ENCODE data around the gene RICTOR.

The RICTOR gene

DNA sequence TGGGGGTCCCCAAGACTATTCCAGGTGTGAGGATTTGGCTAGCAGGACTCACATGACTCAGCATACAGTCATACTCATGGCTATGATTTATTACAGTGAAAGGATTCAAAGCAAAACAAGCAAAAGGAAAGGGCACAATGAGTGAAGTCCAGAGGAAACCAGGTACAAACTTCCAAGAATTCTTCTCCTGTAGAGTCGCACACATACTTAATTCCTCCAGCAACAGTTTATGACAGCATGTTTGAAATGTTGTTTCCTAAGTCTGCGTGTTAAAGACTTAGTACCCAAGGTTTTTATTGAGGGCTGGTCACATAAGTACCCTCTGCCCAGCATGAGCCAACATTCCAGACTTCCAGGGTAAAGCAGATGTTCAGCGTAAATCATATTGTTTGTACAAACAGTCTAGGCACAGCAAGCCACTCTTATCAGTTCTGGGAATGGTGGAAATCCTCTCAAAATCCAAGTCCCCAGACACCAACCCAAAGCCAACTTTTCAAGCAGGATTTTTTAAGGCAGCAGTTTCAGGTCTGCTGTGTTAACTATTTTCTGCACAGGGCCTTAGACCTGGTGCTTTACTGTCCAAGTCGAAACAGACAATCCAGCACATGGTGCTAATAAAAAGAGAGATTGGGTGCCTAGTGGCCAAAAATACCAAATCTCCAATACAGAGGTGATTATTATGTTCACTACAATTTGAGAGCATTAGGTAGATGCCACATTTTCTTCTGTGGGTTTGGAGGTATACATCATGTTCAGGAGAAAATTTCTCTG is 18.6 kb upstream of the RICTOR start:
- DNase-seq = no peak

DNA sequence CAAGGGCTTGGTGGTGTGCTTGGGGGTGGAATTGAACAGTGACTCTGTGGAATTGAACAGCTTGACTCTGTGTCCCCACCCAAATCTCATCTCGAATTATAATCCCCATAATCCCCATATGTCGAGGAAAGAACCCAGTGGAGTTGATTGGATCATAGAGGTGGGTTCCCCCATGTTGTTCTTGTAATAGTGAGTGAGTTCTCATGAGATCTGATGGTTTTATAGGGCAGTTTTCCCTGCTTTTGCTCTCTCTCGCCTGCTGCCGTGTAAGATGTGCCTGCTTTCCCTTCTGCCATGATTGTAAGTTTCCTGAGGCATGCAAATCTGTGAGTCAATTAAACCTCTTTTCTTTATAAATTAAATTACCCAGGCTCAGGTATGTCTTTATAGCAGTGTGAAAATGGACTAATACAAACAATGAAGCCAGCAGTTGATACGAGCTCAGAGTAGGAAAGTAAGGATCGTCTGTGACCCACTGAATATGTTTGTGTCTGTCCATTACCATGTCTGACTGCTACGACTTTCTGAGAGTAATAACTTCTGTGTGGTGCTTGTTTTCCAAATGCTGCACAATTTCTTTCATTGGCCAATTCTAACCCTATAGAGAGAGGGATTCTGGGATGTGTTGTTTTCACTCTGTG is 17.9 kb upstream of the RICTOR start:
- no peak for DNase-seq

DNA sequence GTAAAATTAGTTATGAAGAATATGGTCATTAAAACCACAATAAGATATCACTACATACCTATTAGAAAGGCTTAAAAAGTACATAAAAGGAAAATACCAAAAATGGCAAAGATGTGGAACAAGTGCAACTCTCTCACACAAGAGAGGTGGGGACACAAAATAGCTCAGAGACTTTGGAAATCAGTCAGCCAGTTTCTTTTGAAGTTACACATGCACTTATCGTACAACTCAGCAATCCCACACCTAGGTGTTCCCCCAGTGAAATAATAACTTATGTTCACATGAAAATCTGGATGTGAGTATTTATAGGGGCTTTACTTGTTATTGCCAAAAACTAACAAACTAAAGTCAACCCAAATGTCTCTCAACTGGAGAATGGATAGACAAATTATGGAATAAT is 9.8 kb upstream of the RICTOR start:
- DNase-seq = no peak

DNA sequence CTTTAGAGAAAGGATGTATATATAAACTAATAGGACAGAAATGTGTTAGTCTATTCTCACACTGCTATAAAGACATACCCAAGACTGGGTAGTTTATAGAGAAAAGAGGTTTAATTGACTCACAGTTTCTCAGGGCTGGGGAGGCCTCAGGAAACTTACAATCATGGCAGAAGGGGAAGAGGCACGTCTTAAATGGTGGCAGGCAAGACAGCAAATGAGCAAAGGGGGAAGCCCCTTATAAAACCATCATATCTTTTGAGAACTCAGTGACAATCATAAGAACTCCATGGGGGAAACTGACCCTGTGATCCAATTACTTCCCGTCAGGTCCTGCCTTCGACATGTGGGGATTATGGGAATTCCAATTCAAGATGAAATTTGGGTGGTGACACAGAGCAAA is 8.8 kb upstream of the RICTOR start:
- DNase-seq = no peak

DNA sequence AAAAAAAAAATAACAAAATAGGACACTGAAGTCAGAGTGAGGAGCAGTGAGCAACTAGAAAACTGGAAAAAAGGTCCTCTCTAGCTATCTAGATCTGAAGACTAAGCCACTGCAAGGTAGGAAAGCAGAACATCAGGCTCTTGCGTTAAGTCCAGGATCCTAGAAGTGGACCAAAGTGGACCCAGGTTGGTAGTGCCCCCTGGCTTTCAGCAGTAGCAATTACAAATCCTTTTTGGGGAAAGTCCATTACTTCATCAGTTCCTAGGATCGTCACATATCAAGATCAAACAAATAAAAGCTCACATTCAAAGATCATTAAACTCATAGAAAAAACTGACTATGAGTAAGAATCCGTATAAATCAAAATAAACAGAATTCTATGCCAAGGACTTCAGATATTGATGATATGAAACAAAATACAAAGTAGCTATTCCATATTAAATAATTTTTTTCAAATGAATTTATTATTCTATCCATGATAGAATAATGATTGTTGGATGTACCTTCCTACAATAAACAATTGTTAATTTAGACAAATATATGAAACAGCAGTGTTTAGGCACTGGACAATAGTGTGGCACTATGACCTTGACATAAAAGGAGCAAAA is 6.5 kb upstream of the RICTOR start:
- DNase-seq = no peak

DNA sequence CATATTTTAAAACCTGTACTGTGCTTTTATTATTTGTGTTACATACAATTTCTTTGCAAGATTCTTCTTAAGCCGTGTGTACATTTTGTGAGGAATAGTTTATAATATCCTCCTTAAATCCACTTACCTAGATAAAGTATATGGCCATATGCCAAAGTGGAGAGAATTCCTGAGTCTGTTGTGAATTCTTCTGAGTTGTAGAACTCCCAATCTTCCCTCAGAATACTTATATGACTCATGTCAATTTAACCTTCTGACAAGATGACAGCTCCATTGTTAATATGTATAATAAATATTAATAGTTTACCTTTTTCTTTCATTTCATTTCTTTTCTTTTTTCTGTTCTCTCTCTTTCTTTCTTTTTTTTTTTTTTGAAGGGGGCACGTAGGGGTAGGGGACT is 6.0 kb upstream of the RICTOR start:
- DNase-seq = no peak

DNA sequence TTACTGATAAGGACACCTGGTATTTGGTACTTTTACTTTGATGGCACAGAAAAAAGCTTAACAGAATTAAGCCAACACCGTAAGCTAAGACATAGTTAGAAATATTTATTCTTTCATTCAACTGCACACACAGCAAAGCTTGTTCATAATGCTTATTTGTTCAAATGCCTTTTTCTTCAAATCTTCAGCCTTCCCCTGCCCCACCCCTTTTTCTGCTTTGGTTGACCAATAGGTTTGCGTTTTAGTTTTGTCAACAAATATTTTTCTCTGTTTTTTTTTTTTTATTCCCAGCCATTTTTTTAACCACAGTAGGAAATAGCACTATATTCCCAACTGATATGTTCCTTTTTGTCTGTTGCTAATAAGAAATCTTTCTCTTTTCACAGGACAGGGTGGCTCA is 4.9 kb upstream of the RICTOR start:
- DNase-seq = no peak

DNA sequence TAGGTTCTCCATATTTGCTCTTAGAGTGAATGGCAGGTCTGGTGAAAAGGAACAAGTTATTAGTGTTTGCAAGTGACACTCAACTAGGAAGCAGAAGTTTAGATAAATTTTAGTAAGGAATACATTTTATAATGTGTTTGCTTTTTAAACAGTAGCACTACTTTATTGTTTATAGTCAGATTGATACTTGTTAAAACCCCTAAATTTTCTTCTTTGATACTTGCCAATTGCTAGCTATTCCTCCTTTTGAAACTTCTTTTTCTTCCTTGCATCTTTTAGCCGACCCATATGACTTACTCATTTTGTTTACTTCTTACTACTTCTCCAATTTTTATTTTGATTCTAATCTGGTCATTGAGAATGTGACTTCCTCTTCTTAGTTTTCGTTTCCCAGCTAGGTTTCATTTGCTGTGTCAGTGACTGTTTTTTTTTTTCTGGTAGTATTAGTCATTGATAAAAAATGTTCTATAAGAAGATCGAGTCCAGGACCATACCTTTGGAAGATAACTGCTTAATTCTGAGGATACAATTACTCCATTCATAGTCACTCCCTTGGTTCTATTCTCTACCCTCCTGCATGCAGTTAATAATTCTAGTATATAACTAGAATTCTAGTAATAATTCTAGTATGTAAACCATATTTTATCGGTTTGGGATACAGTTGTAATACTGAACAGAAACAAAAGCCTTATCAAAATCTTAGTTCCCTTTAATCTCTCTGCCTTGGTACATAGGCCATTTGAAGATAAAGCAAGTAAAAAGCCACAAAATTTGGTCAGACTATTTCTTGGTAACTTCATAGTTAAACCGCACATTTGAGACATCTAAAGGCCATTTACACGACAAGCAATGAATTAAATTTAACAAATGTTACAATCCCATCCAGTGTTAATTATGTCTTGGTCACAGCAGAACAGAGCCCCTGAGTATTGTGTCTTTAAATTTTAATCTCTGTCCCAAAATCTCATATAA is 2.8 kb upstream of the RICTOR start:
- no peak for DNase-seq

DNA sequence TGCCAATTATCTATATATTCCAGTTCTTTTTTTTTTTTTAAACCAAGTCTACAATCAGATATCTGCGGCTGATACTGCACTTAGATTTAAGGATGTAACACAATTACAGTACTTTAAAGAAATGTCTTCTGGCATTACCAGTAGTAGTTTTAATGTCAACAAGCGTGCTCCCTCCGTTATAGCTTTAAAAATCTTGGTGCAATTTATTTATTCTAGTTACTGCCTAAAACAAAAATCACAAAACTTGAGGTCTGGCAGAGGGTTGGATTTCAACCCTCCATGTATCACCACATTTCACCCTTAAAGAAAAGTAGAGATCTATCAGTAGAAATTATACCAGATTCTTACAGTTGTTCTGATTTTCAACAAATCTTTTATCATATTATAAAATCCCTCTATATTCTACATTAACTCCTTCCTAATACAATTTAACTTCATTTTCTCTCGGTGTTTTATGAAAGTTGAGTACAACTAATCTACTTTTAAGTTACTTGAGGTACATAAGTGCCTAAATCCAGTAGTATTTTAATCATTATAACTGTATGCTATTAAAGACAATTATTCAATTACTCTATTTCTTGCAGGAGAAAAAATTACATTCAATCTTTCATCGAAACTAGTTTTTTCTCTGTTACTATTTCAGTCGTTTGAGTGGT is 2.0 kb upstream of the RICTOR start:
- DNase-seq = no peak

DNA sequence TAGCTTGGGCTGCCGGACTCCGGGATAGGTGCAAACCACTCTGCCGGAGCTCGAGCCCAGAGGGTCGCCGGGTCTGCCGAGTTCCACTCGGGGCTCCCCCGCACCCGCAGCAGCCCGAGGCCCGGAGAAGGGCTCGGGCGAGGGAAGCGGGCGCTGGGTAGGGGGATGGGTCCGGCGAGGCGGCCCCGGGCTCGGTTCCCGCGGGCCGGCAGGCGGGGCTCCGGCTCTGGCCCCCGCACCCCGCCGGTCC is 507 bp downstream of the RICTOR start:
- no peak for DNase-seq

DNA sequence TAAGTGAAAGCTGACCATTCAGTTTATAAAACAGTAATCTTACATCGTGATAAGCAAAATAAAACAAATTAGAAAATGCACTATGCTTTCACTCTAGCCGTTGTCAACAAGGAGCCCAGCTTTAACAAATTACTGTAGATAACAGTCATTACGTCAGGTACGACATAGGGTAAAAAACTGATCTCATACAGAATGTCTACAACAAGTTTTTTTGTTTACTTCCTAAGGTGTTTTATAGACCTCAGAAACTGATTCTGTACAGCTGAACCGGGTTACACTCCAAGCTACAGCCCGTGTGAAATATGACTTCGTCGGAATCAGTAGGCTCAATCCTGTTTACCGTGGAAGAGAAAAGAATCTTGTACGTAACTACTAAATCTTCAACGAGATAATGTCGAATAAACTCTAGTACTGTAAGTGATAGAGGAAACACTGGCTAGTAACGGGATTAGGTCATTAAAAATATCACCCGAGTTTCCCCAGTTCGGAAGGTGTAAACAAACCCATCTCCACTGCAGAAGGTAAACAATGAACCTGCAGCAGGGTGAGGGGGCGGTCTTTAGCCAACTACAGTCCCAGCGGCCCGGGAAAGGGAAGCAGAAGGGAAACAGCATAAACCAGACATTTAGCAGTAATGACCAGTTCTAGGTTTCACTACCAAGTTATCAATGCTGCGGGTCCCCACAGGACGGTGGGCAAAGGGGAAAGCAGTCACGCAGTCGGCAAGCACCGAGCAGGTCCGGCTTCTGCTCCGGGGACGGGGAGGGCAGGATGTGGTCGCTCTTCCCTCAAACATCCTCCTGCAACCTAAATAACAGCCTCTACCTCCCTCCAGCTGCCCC is 1.1 kb downstream of the RICTOR start:
- DNase-seq = peak; percentile 44

DNA sequence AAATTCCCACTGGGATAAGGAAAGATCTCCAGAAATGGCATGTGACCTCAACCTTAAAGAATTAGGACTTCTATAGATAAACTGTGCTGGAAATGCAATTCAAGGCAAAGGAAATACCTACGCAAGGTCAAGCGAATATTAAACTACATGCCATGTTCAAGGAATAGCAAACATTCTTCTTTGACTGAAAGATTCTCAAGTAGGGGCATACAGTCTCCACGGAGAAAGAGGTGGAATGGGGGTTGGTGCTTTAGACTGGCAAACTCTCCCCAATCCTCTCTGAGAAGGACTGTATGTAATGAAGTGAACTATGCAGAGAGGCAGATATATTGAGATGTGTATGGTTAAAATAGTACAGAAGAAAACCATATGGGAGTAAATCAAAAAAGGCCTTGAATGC is 6.1 kb downstream of the RICTOR start:
- no peak for DNase-seq

DNA sequence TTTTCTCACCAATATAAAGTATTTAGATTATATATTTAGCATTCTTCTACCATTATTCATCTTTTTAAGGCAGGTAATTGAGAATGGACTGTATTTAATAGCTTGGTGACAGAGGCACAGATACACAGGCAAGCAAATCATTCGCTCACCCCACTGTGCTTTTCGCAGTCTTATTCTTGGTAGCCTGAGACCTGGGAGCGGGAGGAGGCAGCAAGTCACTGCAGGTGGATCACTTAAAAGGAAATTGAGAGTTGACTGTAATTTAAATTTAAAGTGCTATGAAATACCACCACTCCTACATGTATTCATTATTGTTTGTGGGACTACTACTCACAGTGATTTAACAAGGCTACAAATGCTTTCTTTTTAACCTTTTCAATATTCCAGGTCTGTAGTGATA is 9.7 kb downstream of the RICTOR start:
- no peak for DNase-seq

DNA sequence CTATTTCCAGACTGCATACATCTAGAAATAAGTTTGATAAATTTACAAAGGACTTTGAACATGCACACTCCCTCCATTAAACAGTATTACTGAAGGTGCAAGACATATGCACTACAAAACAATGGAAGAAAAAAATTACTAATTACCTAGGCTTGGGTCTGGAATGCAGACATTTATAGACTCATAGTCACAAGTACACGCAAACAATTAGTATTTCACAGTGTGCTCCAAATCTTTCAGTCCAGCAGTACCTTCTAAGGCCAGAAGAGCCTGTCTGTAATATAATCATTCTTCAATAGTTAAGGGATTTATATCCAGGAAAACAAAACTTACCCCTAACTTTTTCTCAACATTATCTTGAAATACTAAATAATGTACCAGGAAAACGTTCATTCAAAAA is 11.2 kb downstream of the RICTOR start:
- no peak for DNase-seq

DNA sequence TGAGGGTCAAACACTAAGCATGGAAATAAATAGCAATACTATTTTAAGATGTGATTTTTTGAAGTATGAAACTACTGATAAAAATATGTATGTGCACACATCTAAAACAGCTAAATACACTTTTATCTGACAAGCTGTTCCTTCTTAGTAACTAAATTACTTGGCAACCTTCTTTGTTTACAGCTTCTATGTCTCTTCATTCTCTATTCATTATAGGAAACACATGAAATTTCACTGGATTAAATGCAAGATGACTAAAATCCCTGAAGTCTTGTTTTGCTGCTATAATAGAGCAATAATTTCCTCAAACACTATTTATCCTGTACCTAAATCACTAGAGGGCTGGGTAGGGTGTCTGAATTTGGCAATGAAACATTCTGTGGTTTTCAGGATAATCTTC is 11.7 kb downstream of the RICTOR start:
- no peak for DNase-seq

DNA sequence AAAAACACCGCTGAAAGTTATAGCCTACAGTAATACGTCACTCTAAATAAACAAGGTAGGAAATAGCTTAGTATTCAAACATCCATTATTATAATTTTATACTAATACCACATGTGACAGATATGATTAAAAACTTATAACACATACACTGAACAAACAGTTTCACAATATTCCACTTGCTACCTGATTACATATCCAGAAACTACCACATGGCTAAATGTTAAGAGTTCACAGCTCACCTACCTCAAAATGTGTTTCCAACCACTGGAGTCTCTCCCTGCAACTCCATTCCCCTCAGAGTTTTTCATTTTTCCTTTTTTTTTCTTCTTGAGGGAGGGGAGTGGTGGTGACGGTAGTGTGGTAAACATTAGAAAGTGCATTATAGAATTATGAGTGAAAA is 12.1 kb downstream of the RICTOR start:
- DNase-seq = no peak

DNA sequence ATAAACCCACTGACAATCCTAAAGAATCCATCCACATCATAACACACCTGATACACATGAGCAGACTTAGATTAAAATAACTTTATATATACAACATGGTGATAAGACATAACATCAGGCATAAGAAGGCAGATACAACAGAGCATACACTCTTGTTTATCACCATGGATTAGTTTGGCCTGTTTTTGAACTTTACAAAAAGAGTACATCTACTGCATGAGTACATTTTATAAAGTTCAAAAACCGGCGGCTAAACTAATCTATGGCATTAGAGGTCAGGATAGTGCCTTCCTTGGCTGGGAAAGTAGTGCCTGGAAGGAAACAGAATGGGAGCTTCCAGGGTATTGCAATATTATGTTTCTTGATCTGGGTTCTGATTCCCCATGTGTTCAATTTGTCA is 15.1 kb downstream of the RICTOR start:
- no peak for DNase-seq

DNA sequence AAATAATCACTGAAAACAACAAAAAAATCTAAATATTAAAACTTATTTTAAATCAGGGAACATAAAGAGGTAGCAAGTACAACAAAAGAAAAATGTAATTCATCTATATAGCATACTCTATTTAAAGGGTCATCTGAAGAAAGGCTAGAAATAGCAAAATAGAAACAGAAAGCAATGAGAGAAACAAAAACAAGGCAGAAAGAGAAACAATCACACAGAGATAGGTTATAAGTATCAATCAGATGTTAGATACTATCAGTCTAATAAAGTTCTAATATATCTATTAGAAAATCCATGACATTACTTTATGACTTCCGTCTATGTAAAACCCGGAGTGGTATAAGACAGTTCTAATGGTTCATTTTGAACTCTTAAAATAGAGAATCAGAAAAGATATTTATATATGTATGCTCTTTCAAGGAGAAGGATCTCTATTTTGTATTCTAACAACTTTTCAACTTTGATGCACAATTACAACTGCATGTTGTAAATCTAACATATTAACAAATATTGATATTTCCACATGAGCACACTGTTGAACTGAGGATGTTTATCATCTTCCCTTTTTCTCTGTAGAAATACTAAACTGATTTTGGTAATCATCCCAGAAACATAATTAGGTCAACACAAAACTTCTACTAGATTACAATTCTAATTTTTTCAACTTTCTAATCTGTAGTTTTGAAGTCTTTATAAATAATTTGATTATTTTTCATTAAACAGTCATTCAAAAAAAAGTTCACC is 15.8 kb downstream of the RICTOR start:
- no peak for DNase-seq

DNA sequence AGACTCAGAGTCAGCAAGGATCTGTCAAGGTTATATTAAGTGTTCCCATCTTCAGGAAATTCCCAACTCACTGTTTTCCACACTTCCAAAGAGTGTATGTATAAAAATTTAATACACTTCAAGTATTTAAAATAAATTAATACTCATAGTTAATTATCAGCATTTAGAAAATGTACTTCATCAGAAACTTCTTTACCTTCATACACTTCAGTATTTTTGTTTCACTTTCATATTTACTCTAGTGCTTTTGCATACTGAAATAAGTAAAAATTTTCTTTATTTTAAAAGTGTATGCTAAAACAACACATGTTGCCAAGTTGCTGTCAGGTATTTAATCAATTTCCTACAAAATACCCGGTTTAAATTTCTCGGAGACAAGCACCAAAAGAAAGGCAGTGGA is 16.5 kb downstream of the RICTOR start:
- no peak for DNase-seq

DNA sequence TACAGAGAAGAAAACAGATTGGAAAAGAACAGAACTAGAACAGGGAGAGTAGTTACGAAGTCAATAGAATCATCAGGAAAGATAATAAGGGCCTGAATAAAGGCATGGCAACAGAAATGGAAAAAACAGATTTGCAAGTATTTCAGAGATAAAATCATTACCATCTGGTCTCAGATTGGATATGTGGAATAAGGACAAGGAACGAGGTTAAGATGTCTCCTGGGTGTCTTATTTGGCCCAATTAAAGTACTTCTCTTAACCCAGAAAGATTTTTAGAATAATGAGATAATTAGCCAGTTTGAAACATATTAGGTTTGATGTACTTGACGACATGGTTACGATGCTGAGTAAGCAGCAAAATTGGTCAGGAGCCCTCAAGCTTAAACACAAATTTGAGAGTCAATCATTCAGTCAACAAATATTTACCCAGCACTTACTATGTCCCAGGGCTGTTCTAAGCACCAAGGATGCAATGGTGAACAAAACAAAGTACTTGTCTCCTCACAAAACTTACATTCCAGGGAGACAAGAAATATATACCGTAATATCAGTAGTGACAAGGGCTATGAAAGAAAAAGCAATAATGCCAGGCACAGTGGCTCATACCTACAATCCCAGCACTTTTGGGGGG is 18.3 kb downstream of the RICTOR start:
- no peak for DNase-seq
